ENCODE measurements around the gene ZNF462. TPM values are rescaled to one million over a fixed set of nuclear protein-coding genes. Genes with fewer than 3 reads are reported as not detected.

Gene ZNF462
- total RNA-seq, 1 donor from 2014 or later: 199 TPM

- Mint-ChIP-seq H3K4me3 (no peak overlapping the region), H3K27me3 (ENCODE audit: low read depth) (no peaks in the 10 kb centered on the region), H3K4me1 (peaks cover 48% of the 10 kb centered on the region), H3K36me3 (ENCODE audit: low read depth) (peaks cover 48% of the 10 kb centered on the region), H3K9me3 (no peaks in the 10 kb centered on the region), H3K27ac (ENCODE audit: unreplicated experiment) (peak overlapping the region; percentile 61)
- no peak for TF ChIP-seq CTCF (conservative IDR thresholded peaks at IDR 0.05)
- no peak for DNase-seq (ENCODE audit: low read depth, low spot score)
Measured at GRCh38 chr9:106970976-106971457, 108.1 kb downstream of the ZNF462 start.

GRCh38 chr9:106972082-106972481 is 109.1 kb downstream of the ZNF462 start:
- H3K27me3 Mint-ChIP-seq (ENCODE audit: low read depth): no peaks in the 10 kb centered on the region
- no peaks in the 10 kb centered on the region for H3K9me3 Mint-ChIP-seq
- H3K4me3 Mint-ChIP-seq: no peak overlapping the region
- H3K27ac Mint-ChIP-seq (ENCODE audit: unreplicated experiment): no peak overlapping the region
- peaks cover 47% of the 10 kb centered on the region for H3K36me3 Mint-ChIP-seq (ENCODE audit: low read depth)
- DNase-seq (ENCODE audit: low read depth, low spot score): no peak
- peaks cover 37% of the 10 kb centered on the region for H3K4me1 Mint-ChIP-seq
- no peak for TF ChIP-seq CTCF (conservative IDR thresholded peaks at IDR 0.05)

- H3K27me3 Mint-ChIP-seq (ENCODE audit: low read depth): no peaks in the 10 kb centered on the region
- no peak overlapping the region for H3K4me3 Mint-ChIP-seq
- no peak overlapping the region for H3K27ac Mint-ChIP-seq (ENCODE audit: unreplicated experiment)
- DNase-seq (ENCODE audit: low read depth, low spot score): no peak
- peaks cover 59% of the 10 kb centered on the region for H3K36me3 Mint-ChIP-seq (ENCODE audit: low read depth)
- no peaks in the 10 kb centered on the region for H3K9me3 Mint-ChIP-seq
- peaks cover 24% of the 10 kb centered on the region for H3K4me1 Mint-ChIP-seq
- TF ChIP-seq CTCF (conservative IDR thresholded peaks at IDR 0.05): no peak
Measured at GRCh38 chr9:106974341-106974740, 111.4 kb downstream of the ZNF462 start.

GRCh38 chr9:106976772-106977171 is 113.8 kb downstream of the ZNF462 start:
- no peak for TF ChIP-seq CTCF (conservative IDR thresholded peaks at IDR 0.05)
- H3K27me3 Mint-ChIP-seq (ENCODE audit: low read depth): no peaks in the 10 kb centered on the region
- no peak for DNase-seq (ENCODE audit: low read depth, low spot score)
- no peak overlapping the region for H3K4me3 Mint-ChIP-seq
- H3K9me3 Mint-ChIP-seq: no peaks in the 10 kb centered on the region
- H3K27ac Mint-ChIP-seq (ENCODE audit: unreplicated experiment): no peak overlapping the region
- peaks cover 67% of the 10 kb centered on the region for H3K36me3 Mint-ChIP-seq (ENCODE audit: low read depth)
- H3K4me1 Mint-ChIP-seq: peaks cover 3% of the 10 kb centered on the region

GRCh38 chr9:106980551-106981101 is 117.7 kb downstream of the ZNF462 start:
- Mint-ChIP-seq H3K4me1 (peaks cover 14% of the 10 kb centered on the region), H3K4me3 (no peak overlapping the region), H3K27ac (ENCODE audit: unreplicated experiment) (no peak overlapping the region), H3K27me3 (ENCODE audit: low read depth) (no peaks in the 10 kb centered on the region), H3K36me3 (ENCODE audit: low read depth) (peaks cover 56% of the 10 kb centered on the region), H3K9me3 (no peaks in the 10 kb centered on the region)
- no peak for DNase-seq (ENCODE audit: low read depth, low spot score)
- no peak for TF ChIP-seq CTCF (conservative IDR thresholded peaks at IDR 0.05)
